ENCODE measurements around the gene CFAP97D1.
"Not testable (repeated sequence)": the region's sequence is repeated elsewhere in the genome, so short reads cannot be mapped to it uniquely, and the experiment has no call there.

CFAP97D1 gene

DNA sequence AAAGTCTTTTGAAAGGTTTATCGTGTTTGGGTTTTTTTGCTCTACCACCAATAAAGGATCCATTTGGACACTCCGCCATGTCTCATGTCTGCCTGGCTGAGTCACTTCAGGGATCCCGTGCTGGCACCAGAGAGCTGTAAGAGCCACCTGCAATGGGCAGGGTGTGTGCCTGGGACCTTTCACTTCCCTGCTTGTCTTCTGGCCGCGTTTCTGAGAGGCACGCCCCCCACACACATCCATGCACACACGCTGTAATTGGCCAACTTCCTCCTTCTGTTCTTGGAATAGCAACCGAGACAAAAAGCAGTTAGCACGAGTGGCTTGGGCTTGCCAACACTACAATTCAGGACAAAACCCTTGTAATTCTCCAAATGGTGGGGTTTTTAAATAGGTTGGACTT is 11.9 kb upstream of the CFAP97D1 start:
- DNase-seq (ENCODE audit: low spot score) = no peak

DNA sequence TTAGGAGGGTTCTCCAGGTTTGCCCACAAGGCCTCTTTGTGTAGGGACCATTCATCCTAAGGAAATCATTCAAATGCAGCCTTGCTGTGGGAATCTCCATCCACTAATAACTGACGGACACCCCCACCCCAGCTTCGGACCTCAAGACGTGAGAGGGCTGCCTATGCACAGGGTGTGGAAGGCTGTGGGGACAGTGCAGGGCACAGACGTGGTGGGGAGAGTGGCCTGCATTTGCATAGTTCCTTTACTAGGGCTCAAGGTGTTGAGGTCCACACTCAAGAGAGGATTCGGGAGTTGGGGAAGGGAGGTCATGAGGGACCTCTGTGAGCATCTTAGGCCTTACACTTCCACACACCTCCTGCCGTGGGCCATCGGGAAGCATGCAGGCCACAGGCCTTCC is 11.3 kb upstream of the CFAP97D1 start:
- no peak for DNase-seq (ENCODE audit: low spot score)

DNA sequence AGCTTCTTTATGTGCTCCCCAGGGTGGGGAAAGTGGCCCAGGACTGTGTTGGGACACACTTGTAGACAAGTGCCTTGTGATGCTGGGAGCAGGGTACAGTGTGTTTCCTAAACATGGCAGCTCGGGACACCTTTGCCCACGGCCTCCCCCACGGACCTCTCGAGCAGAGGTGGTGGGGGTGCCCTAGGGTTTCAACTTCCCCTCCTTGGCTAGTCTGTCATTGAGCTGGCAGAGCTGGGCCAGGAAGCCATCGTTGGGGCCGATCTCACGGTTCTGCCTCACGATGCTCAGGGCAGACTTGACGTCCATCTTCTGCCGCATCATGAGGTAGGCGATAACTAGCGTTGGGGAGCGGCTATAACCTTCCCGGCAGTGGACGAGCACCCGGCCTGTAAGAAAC is 10.8 kb upstream of the CFAP97D1 start:
- no peak for DNase-seq (ENCODE audit: low spot score)

DNA sequence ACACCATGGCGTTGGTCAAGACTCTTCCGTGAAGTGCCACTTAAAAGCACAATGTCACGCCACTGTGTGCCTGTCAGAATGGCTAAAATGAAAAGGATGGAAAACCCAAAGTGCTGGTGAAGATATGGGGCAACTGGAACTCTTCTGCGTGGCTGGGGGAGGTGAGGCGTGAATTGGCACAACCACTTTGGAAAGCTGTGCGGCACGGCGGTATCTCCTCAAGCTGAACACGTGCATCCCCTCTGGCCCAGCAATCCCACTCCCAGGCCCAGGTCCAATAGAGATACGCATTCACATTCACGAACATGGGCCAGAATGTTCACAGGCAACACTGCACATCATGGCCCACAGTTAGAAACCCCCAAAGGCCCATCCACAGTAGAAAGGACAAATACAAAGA is 10.4 kb upstream of the CFAP97D1 start:
- no peak for DNase-seq (ENCODE audit: low spot score)

DNA sequence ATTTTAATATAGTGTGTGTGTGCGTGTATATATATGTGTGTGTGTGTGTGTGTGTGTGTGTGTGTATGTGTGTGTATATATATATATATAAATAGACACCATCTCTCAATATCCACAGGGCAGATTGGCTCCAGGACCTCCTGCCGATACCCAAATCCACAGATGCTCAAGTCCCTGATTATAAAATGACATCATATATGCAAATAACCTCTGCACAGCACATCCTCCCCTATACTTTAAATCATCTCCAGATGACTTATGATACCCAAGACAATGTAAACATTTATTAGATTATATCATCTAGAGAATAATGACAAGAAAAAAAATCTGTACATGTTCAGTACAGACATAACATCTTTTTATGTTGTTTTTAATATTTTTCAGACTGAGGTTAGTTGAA is 9.3 kb upstream of the CFAP97D1 start:
- DNase-seq (ENCODE audit: low spot score) = no peak

DNA sequence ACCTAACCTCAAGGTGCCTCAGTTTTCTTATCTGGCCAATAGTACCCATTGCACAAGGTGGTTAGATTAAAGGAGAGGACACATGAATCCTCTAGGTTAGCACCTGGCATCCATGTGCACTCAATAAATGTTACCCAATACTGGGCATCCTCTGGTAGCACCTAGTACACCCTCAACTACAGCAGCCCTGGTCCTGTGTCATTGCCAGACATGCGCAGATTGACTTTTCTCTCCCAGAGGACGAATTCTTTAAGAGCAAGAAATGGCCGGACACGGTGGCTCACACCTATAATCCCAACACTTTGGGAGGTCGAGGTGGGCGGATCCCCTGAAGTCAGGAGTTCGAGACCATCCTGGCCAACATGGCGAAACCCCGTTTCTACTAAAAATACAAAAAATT is 8.8 kb upstream of the CFAP97D1 start:
- DNase-seq (ENCODE audit: low spot score) = no peak

DNA sequence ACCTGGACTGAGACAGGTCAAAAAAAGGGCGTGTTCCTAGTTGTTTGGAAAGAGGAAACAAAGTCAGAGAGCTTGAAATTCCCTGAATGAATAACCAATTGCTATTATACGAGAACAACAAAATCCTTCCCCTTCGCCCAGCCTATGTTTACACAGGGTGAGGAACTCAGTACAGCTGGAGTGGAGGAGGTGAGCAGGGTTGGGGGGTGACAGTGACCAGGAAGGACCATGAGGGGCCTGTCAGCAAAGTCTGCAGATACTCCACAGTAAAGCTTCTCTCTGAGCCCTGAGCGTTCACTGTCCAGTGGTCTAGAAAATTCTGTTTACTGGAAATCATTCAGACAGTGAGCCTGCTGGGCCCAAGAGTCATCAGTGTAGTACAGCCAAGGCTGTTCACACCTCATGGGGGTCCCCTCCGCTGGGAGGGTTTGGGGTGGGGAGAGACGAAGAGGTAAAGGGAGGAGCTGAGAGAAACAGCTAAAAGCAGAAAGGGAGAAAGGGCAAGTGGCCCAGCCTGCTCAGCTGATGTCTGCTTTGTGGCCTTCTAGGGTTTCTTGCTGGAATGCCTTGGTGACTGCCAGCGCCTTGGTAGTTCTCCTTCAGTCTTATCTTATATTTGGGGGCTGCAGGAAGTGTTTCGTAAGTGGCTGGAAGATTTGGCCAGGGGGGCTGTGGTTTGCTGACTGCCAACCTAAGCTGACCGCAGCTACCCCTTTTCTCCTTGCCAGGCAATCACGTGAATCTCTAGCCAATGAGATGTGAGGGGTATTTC is 7.2 kb upstream of the CFAP97D1 start:
- DNase-seq (ENCODE audit: low spot score) = no peak

DNA sequence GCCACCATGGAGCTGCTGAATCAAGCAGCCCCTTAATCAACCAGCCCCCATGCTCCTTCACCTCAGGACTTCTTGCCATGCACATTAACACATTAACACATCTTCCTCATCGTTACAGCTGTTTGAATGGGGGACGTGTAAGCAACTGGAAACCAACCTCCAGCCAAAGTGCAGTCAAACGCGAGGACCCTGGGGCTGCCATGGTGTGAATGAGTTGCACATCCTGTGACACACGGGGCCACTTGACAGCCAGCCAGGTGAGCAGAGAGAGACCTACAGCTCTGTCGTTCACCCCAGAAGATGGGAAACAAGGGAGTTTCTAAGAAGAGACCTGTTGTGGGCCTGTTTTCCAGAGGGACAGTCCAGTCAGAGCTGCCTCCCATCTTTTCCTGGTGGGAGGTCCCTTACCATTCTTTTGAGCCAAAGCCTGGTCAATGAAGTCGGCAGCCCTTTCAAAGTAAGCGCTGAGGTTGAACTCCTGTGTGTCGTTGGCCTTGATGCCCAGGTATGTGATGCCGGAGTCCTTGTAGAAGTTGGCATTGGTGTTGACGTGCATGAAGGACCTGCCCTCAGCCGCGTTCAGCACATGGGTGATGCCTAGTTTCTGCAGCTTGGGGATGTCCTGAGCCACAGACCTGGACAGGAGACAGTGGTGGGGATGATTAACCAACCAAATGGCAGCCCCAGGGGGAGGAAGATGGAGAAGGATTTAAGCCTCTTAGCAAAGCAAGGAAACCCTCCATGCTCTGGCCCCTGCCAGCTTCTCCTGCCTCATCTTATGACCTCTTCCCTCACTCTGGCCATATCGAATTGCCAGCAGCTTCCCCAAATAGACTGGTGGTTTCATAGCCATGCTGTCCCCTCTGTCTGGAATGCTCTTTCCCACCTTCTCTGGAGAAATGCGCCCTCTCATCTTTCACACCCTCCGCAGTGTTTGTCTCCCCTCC is 5.7 kb upstream of the CFAP97D1 start:
- DNase-seq (ENCODE audit: low spot score) = no peak

DNA sequence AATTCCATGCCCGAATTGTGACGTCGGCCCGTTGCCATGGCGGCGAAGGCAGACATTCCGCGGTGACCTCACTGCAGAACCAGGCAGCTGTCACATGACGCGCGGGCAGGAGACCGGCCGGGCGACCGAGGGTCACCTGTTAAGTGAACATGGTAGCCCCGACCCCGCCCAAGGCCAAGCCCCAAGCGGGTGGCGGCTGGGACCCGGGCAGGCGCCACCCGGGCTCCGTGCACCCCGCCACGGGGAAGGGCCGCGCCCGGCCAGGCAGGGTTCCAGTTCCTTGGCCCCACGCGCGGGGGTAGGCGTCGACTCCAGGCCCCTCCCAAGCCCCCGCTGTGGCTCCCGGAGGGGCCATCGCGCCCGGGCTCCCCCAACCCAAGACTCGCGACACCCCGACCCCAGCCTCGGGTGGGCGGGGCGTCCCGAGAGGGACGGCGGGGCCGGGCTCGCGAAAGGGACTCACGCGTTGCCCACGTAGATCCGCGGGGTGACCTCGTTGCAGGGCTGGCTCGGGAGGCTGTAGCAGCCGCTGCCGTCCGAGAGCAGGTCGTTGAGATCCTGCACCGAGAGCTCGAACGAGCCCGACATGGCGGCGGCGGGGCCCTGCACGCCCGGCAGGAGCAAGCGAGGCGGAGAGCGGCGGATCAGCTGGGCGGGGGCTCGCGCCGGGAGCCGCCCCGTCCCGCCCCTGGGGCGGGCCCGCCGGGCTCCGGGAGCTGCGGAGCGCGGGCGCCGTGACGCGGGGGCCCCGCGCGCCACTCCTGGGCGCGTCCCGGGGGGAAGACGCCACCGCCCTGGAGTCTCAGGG is 1.7 kb upstream of the CFAP97D1 start, which contains the start of gene DUSP3:
TSS of gene DUSP3 (minus strand) at position 641 of the 808 bp plus-strand sequence. CDS start at position 588, 53 bp downstream.
- peak; percentile 78 for DNase-seq (ENCODE audit: low spot score)

DNA sequence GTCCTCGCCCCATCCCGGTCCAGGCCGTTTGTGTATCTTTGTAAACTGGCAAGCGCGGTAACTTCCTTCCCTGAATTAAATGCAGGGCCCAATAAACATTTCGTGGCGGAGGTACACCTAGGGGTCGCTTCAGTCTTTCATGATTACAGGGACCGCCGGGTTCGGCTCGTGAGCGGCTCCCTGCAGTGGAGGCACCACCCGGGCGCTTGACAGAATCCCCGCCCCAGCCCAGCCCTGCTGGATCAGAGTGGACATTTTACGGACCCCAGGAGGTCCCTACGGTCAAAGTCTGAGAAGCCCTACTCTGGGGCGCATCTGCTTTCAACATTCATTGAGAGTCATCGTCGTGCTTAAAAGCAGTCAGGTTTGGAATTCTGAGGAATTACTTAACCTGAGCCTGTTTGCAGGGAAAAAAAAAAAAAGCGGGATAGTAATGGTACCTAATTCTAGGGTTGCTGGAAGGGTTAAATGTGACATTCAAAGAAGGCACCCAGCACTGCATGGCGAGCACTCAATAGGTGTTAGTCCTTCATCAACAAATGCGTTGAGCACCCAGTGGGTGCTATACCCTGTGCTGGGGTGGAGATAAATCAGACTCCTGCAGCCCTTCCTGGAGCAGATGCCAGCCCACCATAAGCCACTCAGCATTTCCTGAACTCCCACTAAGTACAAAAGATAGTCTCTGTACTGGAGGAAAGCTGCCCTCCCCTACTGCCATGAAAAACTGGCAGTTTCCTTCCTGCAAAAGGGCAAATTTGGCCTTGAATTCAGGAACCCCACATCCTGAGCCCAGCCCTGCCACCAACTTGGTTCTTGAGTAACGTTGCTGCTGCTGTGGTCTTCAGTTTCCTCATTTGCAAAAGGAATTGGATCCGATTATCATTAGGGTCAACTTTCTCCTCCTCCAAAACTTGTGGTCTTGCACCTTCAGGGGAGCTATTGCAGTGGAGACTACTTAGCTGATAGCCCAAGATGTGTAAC is 800 bp upstream of the CFAP97D1 start:
- DNase-seq (ENCODE audit: low spot score) = peak; percentile 47

DNA sequence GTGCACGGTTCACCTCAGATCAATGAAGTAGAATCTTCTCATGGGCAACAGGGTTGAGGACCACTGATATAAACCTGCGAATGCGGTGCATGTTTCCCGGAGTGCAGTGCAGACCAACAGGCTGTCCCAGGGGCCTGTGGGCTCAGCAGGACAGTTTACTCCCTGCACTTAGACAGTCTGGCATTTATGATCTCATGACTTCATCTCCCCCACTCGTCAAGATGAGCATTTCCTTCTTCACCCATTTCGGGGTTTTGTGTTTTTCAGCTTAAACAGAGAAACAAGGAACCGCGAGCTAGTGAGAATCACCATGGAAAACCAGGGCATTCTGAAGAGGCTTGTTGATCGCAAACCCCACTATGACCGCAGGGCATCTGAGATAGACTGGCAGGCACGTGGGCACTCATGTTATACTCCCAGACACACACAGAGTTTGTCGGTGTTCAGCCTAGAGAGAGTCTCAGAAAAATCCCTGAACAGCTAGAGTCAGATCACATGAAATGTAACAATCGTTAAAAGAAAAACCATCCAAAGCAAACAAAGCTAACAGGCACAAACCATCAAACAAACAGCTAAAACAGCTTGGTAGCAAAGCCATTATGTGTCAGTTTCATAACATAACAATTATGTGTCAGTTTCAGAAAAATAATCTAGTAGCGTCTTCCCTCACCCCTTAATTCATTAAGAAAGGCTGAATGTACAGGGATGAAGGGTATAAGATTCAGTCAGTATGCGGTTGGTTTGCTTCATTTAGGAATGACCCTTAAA is 2.9 kb downstream of the CFAP97D1 start:
- DNase-seq (ENCODE audit: low spot score) = no peak

DNA sequence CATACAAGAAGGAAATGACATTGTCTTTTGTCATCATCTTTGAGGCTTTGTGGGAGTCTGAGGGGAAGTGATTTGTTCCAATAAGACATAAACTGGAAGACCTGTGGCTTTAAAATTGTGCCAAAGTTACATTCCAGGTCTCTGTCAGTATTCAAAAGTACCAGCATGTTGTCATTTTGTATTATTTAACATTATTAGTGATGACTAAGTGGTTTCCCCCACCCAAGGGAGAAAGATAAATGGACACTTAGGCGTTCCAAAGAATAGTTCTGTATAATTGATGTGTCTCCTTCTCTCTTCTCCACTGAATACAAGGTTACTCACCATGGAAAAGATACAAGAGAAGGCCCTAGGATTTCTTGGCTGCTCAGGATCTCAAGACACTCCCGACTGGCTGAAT is 3.8 kb downstream of the CFAP97D1 start:
- DNase-seq (ENCODE audit: low spot score) = no peak

DNA sequence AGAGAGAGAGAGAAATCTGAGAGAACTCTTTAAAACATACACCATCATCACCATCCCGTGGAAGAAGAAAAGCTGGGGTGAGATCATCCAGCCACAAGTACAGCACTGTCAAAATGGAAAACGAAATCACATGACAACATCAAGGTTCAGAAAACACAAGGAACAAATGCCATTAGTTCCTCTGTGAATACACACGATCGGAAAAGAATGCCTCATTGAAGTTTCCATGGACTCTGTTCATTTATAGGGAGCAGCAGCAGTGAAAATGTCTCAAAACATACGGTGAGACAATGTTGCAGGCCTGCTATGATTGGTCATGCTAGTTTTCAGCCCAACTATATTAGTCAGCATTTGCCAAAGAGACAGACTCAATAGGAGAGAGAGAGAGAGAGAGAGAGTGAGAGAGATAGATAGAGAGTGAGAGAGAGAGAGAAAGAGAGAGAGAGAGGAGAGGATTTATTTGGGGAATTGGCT is 4.4 kb downstream of the CFAP97D1 start:
- no peak for DNase-seq (ENCODE audit: low spot score)

DNA sequence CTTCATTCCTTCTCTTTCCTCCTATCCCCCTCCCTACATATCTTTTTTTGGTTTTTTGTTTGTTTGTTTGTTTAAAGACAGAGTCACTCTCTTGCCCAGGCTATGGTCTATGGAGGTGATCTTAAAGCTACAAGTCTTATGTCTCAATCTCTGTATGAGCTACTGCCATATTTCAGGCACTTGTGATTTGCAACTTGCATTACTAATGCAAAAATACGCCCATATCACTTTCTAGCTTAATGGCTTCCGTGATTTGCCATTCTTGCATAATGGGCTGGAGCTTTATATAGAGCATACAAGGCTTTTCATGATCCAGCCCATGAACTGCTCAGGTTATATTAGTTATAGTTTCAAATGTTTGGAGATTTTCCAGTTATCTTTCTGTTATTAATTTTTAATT is 7.5 kb downstream of the CFAP97D1 start:
- no peak for DNase-seq (ENCODE audit: low spot score)

DNA sequence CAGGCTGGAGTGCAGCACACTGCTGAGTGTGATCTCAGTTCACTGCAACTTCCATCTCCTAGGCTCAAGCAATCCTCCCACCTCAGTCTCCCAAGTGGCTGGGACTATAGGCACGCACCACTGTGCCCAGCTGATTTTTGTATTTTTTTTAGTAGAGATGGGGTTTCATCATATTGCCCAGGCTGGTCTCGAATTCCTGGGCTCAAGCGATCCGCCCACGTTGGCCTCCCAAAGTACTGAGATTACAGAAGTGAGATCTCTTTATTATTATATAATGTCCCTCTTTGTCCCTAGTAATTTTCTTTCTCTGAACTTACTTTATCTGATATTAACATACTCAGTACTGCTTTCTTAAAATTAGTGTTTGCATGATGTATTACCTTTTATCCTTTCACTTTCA is 8.3 kb downstream of the CFAP97D1 start:
- no peak for DNase-seq (ENCODE audit: low spot score)

DNA sequence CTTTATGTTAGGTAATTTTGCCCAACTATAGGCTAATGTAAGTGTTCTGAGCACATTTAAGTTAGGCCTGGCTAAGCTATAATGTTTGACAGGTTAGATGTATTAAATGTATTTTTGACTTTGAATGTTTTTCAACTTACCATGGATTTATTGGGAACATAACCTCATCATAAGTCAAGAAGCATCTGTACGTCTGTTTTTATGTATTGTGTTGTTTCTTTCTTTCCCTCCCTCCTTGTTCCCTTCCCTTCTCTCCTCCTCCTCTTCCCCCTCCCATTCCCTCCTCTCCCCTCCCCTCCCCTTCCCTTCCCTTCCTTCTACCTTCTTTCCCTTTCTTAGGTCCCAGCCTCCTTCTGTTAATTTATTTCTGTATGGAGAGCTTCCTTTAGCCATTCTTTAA is 9.2 kb downstream of the CFAP97D1 start:
- DNase-seq (ENCODE audit: low spot score) = no peak

DNA sequence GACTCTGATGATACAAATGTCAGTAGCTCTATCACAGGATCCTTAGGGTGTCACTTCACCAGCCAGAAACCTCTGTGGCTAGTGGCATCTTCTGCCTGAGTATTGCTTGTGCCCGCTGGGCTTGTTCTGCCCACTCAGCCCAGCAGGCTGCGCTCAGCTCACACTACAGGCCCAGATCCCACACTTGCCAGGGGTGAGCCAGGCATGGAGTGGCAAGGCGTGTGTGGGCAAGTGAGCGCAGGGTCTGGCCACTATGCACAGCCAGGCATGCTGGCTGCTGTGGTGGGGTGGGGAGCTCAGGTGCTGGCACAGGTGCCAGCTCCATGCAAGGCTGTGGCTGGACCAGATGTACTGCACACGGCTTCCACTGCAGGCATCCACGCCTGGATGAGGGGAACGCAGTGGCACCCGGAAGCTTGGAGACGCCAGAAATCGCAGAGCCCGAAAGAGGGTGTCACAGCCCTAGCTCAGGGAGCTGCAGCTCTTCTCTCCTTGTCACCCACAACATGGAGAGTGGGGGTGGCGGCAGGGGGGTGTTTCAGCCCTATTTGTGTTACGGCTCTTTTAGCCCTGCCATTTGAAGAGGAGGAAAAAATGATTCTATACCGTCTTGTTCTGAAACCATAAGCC is 10.2 kb downstream of the CFAP97D1 start:
- DNase-seq (ENCODE audit: low spot score) = no peak

DNA sequence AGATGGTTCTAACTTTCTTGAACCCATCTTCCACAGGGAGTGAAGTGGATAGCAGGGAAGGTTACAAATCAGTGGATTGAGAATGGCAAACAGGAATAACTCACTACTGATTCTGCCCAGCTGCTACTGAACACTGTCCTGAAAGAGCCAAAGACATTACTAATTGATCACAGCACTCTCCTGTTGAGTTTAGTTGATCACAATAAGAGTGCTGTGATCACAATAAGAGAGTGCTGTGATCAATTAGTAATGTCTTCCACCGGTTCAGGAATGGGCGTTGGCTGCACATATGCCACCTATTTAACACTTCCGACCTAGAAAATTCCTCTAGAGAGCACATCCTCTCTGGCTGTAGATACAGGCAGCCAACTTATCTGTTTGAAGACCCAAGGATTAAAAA is 11.4 kb downstream of the CFAP97D1 start:
- no peak for DNase-seq (ENCODE audit: low spot score)

DNA sequence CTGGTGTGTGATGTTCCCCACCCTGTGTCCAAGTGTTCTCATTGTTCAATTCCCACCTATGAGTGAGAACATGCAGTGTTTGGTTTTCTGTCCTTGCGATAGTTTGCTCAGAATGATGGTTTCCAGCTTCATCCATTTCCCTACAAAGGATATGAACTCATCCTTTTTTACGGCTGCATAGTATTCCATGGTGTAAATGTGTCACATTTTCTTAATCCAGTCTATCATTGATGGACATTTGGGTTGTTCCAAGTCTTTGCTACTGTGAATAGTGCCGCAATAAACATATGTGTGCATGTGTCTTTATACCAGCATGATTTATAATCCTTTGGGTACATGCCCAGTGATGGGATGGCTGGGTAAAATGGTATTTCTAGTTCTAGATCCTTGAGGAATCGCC is 12.4 kb downstream of the CFAP97D1 start:
- not testable (repeated sequence) for DNase-seq (ENCODE audit: low spot score)

DNA sequence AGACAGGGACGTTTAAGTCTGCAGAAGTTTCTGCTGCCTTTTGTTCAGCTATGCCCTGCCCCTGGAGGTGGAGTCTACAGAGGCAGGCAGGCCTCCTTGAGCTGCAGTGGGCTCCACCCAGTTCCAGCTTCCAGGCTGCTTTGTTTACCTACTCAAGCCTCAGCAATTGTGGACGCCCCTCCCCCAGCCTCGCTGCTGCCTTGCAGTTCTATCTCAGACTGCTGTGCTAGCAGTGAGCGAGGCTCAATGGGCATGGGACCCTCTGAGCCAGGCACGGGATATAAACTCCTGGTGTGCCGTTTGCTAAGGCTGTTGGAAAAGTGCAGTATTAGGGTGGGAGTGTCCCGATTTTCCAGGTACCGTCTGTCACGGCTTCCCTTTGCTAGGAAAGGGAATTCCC is 17.8 kb downstream of the CFAP97D1 start:
- not testable (repeated sequence) for DNase-seq (ENCODE audit: low spot score)
